ENCODE results near the gene NELL1. TPM values are rescaled to one million over a fixed set of nuclear protein-coding genes. Genes with fewer than 3 reads are reported as not detected.

The NELL1 gene
- total RNA-seq, 6 experiments from 2014 or later: not detected

DNA sequence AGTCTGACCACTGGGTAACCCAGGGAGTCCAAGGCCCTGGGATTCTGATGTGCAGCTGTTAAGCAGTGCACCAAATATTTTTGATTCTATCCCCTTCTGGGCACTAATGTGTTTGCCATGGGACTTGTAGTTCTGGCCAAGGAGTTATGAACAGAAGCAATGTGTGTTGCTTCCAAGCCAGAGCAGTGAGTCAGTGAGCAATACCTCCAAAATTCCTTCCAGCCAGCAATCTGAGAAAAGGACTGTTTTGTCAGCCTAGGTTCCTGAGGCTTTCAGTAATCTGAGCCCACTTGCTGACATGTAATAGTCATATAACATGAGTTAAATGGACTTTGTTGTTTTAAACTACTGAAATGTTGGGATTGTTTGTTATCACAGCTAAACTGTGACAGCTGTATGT is 311.4 kb downstream of the NELL1 start:
- H3K27me3 ChIP-seq: no peaks in the 10 kb centered on the region
- TF ChIP-seq, protein P1, sequence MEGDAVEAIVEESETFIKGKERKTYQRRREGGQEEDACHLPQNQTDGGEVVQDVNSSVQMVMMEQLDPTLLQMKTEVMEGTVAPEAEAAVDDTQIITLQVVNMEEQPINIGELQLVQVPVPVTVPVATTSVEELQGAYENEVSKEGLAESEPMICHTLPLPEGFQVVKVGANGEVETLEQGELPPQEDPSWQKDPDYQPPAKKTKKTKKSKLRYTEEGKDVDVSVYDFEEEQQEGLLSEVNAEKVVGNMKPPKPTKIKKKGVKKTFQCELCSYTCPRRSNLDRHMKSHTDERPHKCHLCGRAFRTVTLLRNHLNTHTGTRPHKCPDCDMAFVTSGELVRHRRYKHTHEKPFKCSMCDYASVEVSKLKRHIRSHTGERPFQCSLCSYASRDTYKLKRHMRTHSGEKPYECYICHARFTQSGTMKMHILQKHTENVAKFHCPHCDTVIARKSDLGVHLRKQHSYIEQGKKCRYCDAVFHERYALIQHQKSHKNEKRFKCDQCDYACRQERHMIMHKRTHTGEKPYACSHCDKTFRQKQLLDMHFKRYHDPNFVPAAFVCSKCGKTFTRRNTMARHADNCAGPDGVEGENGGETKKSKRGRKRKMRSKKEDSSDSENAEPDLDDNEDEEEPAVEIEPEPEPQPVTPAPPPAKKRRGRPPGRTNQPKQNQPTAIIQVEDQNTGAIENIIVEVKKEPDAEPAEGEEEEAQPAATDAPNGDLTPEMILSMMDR (IDR thresholded peaks at IDR 0.05): no peak
- TF ChIP-seq POLR2A (IDR thresholded peaks at IDR 0.05): no peak

DNA sequence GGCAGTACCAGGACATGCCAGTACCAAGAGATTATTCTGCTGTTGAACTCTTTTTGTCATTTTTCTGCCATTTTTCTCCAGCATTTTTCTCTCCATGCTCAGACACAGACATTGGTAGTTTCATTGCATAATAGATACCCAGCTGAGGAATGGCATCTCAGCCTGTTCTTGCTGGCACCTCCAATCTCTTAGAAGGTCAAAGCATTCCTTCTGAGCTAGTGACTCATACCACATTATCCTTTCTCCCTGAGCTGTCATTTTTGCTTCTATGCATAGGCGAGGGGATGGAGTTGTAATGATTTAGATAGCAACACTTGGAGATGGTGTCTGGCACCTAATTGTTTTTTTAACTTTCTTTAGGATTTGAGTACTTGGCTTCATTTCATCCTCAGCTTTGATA is 321.1 kb downstream of the NELL1 start:
- Histone ChIP-seq H3K4me3 (no peak overlapping the region), H3K27ac (no peak overlapping the region), H3K9me3 (no peaks in the 10 kb centered on the region), H3K27me3 (no peaks in the 10 kb centered on the region), H3K4me1 (no peaks in the 10 kb centered on the region), H3K36me3 (no peaks in the 10 kb centered on the region)
- intact Hi-C loops (cut with DNase I): no loop called here
- WGBS (ENCODE audit: insufficient coverage, low coverage, low lambda C conversion rate, missing lambda C conversion rate): 18% methylated on average over 1 of the region's 1 CpG
- no peak for DNase-seq
- ATAC-seq: no peak
- TF ChIP-seq, protein P1 (IDR thresholded peaks at IDR 0.05): no peak
- no peak for TF ChIP-seq POLR2A (IDR thresholded peaks at IDR 0.05)

More for the DNA sequence above, 311.4 kb downstream of the NELL1 start:
- no peak for ATAC-seq
- Histone ChIP-seq H3K9me3 (no peaks in the 10 kb centered on the region), H3K27ac (no peak overlapping the region), H3K4me3 (no peak overlapping the region), H3K4me1 (no peaks in the 10 kb centered on the region), H3K36me3 (no peaks in the 10 kb centered on the region)
- intact Hi-C loops (cut with DNase I): no loop called here
- DNase-seq: no peak

DNA sequence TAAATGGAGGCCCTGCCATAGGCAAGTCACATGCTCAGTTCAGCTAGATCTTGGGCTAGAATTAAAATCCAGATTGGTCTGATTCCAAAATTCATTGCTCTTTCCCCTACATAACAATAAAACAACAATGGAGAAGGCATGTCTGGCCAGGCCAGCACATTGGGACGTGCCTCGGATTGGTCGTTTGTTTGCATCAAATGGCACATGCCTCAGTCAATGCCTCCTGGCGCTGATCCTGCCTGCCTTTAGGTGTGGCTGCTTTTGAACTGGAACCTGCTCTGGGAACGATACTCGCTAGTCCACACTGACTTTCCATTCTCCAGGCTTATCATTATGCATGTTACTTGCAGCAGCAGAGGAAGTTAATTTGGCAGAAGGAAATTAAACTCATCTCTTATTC is 322.1 kb downstream of the NELL1 start:
- WGBS (ENCODE audit: insufficient coverage, low coverage, low lambda C conversion rate, missing lambda C conversion rate): 57% methylated on average over 5 of the region's 6 CpGs
- no peak for TF ChIP-seq POLR2A (IDR thresholded peaks at IDR 0.05)
- TF ChIP-seq, protein P1 (IDR thresholded peaks at IDR 0.05): no peak
- H3K4me3 ChIP-seq: no peak overlapping the region
- H3K27ac ChIP-seq: no peak overlapping the region
- intact Hi-C loops (cut with DNase I): no loop called here
- DNase-seq: no peak
- no peak for ATAC-seq
- H3K36me3 ChIP-seq: no peaks in the 10 kb centered on the region
- no peaks in the 10 kb centered on the region for H3K4me1 ChIP-seq
- H3K27me3 ChIP-seq: no peaks in the 10 kb centered on the region
- H3K9me3 ChIP-seq: no peaks in the 10 kb centered on the region

DNA sequence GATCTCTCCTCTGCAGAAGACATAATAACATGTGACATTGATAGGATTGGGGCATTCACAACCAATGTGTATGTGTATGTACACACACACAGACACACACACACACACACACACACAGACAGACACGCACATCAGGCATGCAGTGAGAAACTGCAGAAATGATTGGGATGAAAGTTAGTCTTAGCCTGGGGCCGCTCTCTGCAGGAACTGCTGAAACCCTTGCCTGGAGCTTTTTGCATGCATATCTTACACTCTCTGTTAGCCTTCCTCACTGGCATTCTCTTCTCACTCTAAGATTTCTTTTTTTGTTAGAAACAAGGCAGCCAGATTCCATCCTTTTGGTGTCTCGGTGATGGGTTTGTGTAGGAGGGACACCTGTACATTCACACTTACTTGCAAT is 337.9 kb downstream of the NELL1 start:
- no peaks in the 10 kb centered on the region for H3K4me1 ChIP-seq
- H3K27ac ChIP-seq: no peak overlapping the region
- H3K36me3 ChIP-seq: no peaks in the 10 kb centered on the region
- intact Hi-C loops (cut with DNase I): no loop called here
- no peak overlapping the region for H3K4me3 ChIP-seq
- WGBS (ENCODE audit: insufficient coverage, low coverage, low lambda C conversion rate, missing lambda C conversion rate): 33% methylated on average over 2 of the region's 3 CpGs
- TF ChIP-seq POLR2A (IDR thresholded peaks at IDR 0.05): no peak
- TF ChIP-seq, protein P1 (IDR thresholded peaks at IDR 0.05): no peak
- no peaks in the 10 kb centered on the region for H3K27me3 ChIP-seq
- DNase-seq (no peak), ATAC-seq (no peak)
- H3K9me3 ChIP-seq: no peaks in the 10 kb centered on the region

DNA sequence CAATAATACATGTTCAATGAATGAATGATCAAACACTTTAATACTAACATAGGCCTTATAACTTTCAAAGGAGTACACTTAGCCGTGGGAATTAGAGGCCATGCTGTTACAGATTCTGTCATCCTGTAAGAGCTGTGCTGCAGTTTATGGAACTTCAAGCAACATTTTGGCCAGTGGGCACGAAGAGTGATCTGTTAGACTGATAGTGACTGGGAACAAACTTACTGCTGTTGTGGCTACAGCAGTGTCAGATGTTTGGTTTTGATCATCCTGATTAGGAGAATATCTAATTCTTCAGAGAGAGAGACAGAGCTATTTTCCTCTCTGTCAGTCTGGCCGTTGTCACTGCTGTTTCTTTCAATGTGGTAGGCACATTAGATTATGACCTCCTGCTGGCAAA is 348.9 kb downstream of the NELL1 start:
- no peaks in the 10 kb centered on the region for H3K27me3 ChIP-seq
- H3K4me3 ChIP-seq: no peak overlapping the region
- DNase-seq (no peak), ATAC-seq (no peak)
- H3K4me1 ChIP-seq: no peaks in the 10 kb centered on the region
- intact Hi-C loops (cut with DNase I): no loop called here
- TF ChIP-seq POLR2A (IDR thresholded peaks at IDR 0.05): no peak
- TF ChIP-seq, protein P1 (IDR thresholded peaks at IDR 0.05): no peak
- no peak overlapping the region for H3K27ac ChIP-seq
- 22% methylated on average over 2 of the region's 3 CpGs for WGBS (ENCODE audit: insufficient coverage, low coverage, low lambda C conversion rate, missing lambda C conversion rate)
- no peaks in the 10 kb centered on the region for H3K9me3 ChIP-seq
- H3K36me3 ChIP-seq: no peaks in the 10 kb centered on the region
